Measurements from ENCODE around the gene SLC6A1. TPM values are rescaled to one million over a fixed set of nuclear protein-coding genes. Genes with fewer than 3 reads are reported as not detected.

Gene SLC6A1
- total RNA-seq, result not detected
- total RNA-seq, result 0 to 0.35 reads per million in 2 donors

DNA sequence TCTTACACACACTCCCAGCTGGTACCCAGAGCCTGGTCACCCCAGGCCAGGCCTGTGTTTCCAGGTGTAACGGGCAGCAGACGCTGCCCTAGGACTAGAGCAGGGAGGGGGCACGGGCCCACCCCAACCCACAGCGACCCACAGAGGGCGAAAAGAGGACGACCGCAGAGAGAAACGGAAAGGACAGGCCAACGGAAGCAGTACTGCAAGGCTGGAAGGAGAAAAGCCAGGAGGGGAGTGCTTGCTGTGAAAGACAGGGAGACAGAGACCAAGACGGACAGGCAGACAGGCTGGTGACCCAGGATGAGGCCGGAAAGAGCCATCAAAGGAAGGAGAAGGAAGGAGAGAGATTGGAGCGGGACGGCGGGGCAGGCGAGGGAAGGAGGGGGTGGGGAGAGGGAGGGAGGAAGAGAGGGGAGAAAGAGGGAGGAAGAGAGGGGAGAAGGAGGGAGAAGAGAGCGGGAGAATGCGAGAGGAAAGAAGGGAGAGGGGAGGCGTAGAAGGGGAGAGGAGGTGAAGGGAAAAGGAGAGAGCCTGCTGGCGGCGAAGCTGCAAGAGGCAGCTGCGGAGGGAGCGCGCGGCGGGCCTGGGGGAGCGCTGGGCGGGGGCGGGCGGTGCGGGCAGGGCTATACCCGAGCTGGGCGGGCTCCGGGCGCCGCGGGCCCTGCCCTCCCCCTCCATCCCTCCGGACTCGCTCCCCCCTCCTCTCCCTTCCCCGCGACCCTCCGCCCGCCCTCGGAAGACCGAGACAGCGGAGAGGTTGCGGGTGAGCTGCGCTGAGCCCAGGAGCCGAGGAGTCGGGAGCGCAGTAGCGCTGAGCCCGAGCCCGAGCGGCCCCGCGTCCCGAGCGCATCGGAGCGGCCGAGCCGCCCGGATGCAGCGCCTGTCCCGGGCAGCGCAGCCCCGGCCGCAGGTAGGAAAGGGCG, at the start of gene SLC6A1:
TSS of gene SLC6A1 (plus strand) at position 732 of the 926 bp plus-strand sequence. CDS start 24,464 bp downstream, outside the sequence.
- H3K4me1 Mint-ChIP-seq, result peaks cover 7% of the 10 kb centered on the region

GRCh38 chr3:10944866-10945265, 47.7 kb upstream of the SLC6A1 start:
- no peak for ATAC-seq
- Mint-ChIP-seq H3K4me3 (no peak overlapping the region), H3K27me3 (peaks cover 41% of the 10 kb centered on the region), H3K4me1 (peaks cover 6% of the 10 kb centered on the region), H3K36me3 (ENCODE audit: low read depth) (no peaks in the 10 kb centered on the region), H3K27ac (no peak overlapping the region)
- no peaks in the 10 kb centered on the region for H3K9me3 ChIP-seq (ENCODE audit: control insufficient read depth, low read length, poor library complexity, severe bottlenecking)
- DNase-seq, result no peak

More for the DNA sequence above, at the start of gene SLC6A1:
- ATAC-seq (no peak), DNase-seq (no peak)
- H3K36me3 Mint-ChIP-seq (ENCODE audit: low read depth), result peaks cover 4% of the 10 kb centered on the region
- H3K4me3 Mint-ChIP-seq, result peak within 1 kb of the TSS; percentile 87
- no peak within 1 kb of the TSS for H3K27ac Mint-ChIP-seq
- peaks cover 87% of the 10 kb centered on the region for H3K27me3 Mint-ChIP-seq
- H3K9me3 ChIP-seq (ENCODE audit: control insufficient read depth, low read length, poor library complexity, severe bottlenecking), result no peaks in the 10 kb centered on the region

DNA sequence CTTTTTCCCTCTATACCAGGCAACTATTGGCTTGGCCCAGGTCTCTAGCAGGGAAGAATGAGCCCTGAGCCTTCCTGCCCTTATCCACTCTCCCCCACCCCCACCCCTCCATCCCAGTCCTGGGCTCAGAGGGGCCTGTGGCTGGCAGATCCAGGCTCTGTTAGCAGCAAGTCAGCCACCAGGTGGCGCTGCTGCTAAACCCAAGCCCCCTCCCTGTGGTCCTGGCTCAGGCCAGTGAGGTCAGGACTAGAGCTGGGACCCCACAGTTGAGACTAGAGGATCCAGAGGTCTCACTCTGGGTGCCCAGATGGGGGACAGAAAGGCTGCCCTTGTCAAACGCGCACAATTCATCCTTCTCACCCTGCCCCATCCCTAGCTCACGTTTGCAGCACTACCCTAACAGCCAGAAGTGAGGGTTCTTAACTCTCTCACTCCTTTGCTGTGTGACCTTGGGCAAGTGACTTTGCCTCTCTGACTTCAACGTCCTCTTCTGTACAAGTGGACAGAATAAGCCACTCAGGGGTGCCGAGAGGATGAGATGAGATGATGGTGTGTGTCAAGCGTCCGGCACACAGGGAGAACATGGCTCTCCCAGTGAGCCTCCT, 46.8 kb upstream of the SLC6A1 start:
- Mint-ChIP-seq H3K27ac (no peak overlapping the region), H3K4me1 (peaks cover 6% of the 10 kb centered on the region), H3K4me3 (no peak overlapping the region), H3K36me3 (ENCODE audit: low read depth) (no peaks in the 10 kb centered on the region), H3K27me3 (peaks cover 46% of the 10 kb centered on the region)
- peak; percentile 62 for ATAC-seq
- H3K9me3 ChIP-seq (ENCODE audit: control insufficient read depth, low read length, poor library complexity, severe bottlenecking), result no peaks in the 10 kb centered on the region
- DNase-seq, result peak; percentile 21 to 34 (median 21)

DNA sequence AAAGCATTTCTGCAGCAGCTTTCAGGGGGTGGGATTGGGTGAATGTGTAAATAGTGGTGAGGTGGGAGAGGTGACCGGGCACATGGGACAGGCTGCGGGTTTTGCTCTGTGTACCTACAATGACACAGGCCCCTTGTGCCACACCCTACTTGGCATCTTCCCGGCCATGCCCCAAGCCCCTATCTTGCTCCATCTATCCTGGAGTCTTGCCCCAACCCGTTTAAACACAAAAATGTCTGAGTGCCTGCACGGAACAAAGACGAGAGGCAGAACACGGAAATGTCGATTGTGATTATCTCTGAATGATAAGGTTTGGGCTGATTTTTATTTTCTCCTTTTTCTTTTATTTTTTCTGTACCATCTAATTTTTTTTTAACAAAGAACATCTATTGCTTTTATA, 46.0 kb upstream of the SLC6A1 start:
- DNase-seq (no peak), ATAC-seq (no peak)
- Mint-ChIP-seq H3K4me1 (peaks cover 6% of the 10 kb centered on the region), H3K36me3 (ENCODE audit: low read depth) (no peaks in the 10 kb centered on the region), H3K27me3 (peaks cover 49% of the 10 kb centered on the region), H3K27ac (no peak overlapping the region), H3K4me3 (no peak overlapping the region)
- no peaks in the 10 kb centered on the region for H3K9me3 ChIP-seq (ENCODE audit: control insufficient read depth, low read length, poor library complexity, severe bottlenecking)

DNA sequence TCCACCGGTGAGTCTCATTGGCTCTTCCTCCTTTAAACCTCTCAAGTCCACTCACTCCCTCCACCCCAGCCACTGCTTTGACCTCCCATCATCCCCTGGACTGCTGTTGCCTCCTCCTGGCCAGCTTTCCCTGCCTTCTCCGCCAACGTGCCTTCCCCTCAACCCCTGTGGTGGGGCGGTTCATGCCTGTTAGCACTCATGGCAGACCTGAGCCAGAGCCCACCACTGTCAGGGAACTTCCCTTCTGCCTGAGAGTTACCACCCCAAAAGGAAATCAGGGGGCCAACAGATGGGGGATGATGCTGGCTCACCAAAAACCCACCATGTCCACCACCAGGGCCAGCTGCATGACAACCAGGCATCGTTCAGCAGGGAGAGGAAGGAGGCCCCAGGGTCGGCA, 44.2 kb upstream of the SLC6A1 start:
- no peak overlapping the region for H3K4me3 Mint-ChIP-seq
- DNase-seq (no peak), ATAC-seq (no peak)
- H3K36me3 Mint-ChIP-seq (ENCODE audit: low read depth), result no peaks in the 10 kb centered on the region
- no peak overlapping the region for H3K27ac Mint-ChIP-seq
- H3K4me1 Mint-ChIP-seq, result peaks cover 6% of the 10 kb centered on the region
- H3K27me3 Mint-ChIP-seq, result peaks cover 50% of the 10 kb centered on the region
- no peaks in the 10 kb centered on the region for H3K9me3 ChIP-seq (ENCODE audit: control insufficient read depth, low read length, poor library complexity, severe bottlenecking)

DNA sequence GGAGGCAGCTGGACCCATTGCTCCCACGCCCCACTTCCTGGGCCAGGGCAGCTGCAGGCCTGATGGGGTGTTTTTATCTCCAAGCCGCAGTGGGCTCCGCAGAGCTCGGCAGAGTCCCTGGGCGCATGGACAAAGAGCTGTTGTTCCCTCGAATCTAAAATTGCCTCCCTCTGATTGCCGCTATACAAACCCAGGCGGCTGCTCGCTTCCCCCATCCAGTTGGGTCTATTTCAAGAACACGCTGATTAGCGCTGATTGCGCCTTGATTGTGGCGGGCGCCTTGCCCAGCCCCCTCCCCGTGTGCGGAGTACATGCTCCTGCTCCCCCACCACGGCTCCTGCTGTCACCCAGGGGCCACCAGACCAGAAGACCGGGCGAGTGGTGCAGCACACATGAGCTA, 43.4 kb upstream of the SLC6A1 start:
- H3K27me3 Mint-ChIP-seq, result peaks cover 51% of the 10 kb centered on the region
- no peak for ATAC-seq
- no peak overlapping the region for H3K4me3 Mint-ChIP-seq

DNA sequence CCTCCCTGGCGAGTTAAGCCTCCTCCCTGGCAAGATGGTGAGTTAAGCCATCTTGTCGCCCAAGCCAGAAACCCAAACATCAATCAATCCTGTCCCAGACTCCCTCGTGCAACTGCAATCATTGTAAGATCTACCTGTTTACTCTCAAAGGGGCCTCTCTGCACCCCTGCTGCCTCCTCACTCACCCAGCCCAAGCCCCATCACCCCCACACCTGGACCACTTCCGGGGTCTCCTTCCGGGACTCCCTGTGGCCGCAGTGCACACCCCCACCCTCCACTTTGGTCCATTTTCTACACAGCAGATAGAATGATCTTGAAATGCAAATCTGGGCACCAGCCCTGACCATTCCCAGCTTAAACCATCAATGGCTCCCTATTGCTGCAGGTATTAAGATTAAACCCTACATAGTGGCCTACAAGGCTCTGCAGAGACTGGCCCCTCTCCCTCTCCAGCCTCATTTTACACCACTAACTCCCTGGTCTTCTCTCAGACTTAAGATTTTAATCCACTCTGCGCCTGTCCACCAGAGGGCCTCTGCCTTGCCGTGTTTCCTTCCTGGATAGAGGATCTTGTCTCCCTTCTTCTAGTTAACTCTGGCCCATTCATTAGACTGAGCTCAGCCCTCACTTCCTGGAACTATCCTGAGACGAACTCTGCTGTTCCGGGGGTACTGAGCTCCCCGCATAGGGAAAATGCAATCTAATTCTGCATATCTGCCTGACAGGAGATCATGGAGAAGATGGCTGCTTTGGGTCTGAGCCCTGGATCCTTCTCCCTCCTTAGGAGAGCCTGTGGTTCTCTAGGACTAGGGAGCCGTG, 41.9 kb upstream of the SLC6A1 start:
- DNase-seq (no peak), ATAC-seq (no peak)
- Mint-ChIP-seq H3K4me3 (no peak overlapping the region), H3K36me3 (ENCODE audit: low read depth) (no peaks in the 10 kb centered on the region), H3K27ac (no peak overlapping the region), H3K27me3 (peaks cover 57% of the 10 kb centered on the region), H3K4me1 (no peaks in the 10 kb centered on the region)
- no peaks in the 10 kb centered on the region for H3K9me3 ChIP-seq (ENCODE audit: control insufficient read depth, low read length, poor library complexity, severe bottlenecking)

More for the DNA sequence above, 43.4 kb upstream of the SLC6A1 start:
- H3K9me3 ChIP-seq (ENCODE audit: control insufficient read depth, low read length, poor library complexity, severe bottlenecking), result no peaks in the 10 kb centered on the region
- Mint-ChIP-seq H3K4me1 (peaks cover 6% of the 10 kb centered on the region), H3K36me3 (ENCODE audit: low read depth) (no peaks in the 10 kb centered on the region), H3K27ac (no peak overlapping the region)
- no peak for DNase-seq

DNA sequence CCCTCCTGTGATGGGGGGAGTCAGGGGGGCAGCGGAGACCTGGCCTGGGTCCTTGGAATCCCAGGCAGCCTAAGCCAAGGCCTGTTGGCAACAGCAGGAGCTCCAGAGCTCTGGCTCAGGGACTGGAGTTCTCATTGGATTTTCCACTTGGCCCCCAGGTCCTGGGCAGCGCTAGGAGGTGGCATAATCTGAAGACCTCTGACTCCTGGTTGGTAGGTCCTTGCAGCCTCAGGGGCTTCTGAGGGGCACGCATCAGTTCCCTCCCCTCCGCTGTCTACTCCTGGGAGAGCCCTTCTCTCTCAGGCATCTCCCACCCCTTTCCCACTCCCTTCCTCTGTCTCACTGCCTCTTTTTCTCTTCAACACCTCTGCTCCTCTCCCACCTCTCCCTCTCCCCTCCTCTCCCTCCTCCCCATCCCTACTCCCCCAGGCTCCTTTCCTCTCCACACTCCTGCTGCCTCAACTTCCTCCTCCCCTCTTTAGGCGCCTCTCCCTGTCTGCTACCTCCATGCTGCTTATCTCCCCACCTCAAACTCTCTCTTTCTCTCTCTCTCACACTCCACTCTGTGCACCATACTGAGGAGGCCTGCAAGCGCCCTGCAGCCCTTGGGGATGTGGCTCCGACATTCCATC, 41.1 kb upstream of the SLC6A1 start:
- Mint-ChIP-seq H3K4me1 (no peaks in the 10 kb centered on the region), H3K27me3 (peaks cover 60% of the 10 kb centered on the region), H3K4me3 (no peak overlapping the region), H3K36me3 (ENCODE audit: low read depth) (no peaks in the 10 kb centered on the region), H3K27ac (no peak overlapping the region)
- ATAC-seq (no peak), DNase-seq (no peak)
- no peaks in the 10 kb centered on the region for H3K9me3 ChIP-seq (ENCODE audit: control insufficient read depth, low read length, poor library complexity, severe bottlenecking)

- no peak for ATAC-seq
- no peak overlapping the region for H3K27ac Mint-ChIP-seq
- no peaks in the 10 kb centered on the region for H3K9me3 ChIP-seq (ENCODE audit: control insufficient read depth, low read length, poor library complexity, severe bottlenecking)
- no peaks in the 10 kb centered on the region for H3K36me3 Mint-ChIP-seq (ENCODE audit: low read depth)
- H3K27me3 Mint-ChIP-seq, result peaks cover 60% of the 10 kb centered on the region
- DNase-seq, result no peak
- H3K4me3 Mint-ChIP-seq, result no peak overlapping the region
- no peaks in the 10 kb centered on the region for H3K4me1 Mint-ChIP-seq
These were observed 40.0 kb upstream of the SLC6A1 start for GRCh38 chr3:10952525-10952924.

- ATAC-seq, result no peak
- Mint-ChIP-seq H3K4me3 (no peak overlapping the region), H3K27me3 (peaks cover 54% of the 10 kb centered on the region), H3K27ac (no peak overlapping the region), H3K36me3 (ENCODE audit: low read depth) (no peaks in the 10 kb centered on the region), H3K4me1 (no peaks in the 10 kb centered on the region)
- no peak for DNase-seq
- H3K9me3 ChIP-seq (ENCODE audit: control insufficient read depth, low read length, poor library complexity, severe bottlenecking), result no peaks in the 10 kb centered on the region
These were observed 37.8 kb upstream of the SLC6A1 start for GRCh38 chr3:10954740-10955139.

DNA sequence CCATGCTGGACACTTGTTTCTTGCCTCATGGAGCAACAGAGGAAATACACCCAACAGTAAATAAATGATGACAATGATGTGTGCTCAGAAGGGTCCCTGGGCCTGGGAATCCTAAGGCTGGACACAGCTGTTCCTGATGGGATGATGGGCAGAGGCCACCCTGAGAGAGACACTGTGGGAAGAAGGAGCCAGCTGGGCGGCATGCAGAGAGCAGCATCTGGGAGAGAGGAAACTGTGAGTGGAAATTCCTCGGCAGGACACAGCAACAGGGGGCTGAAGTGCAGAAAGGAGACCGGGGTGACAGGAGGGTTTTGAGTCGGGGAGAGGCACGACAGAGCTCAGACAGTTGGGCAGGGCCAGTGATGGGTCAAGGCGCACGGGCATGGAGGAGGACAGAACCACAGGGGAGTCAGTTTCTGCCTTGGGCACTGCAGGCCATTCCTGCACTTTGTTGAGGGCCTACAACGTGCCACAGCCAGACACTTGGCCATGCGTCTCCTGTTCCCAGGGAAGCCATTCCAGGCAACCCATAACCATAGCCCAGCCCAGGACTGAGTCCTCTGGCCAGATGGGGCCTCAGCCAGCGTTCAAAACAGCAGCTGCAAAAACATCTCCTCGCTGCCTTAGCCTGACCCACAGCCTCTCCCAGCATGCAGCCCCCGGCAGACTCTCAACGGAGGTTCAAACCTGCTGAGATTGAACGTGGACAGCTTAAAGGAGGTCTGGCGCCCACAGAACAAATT, 36.7 kb upstream of the SLC6A1 start:
- ATAC-seq, result no peak
- Mint-ChIP-seq H3K27ac (no peak overlapping the region), H3K36me3 (ENCODE audit: low read depth) (no peaks in the 10 kb centered on the region), H3K27me3 (peaks cover 51% of the 10 kb centered on the region), H3K4me1 (no peaks in the 10 kb centered on the region), H3K4me3 (no peak overlapping the region)
- no peaks in the 10 kb centered on the region for H3K9me3 ChIP-seq (ENCODE audit: control insufficient read depth, low read length, poor library complexity, severe bottlenecking)
- no peak for DNase-seq

- H3K27ac Mint-ChIP-seq, result no peak overlapping the region
- H3K36me3 Mint-ChIP-seq (ENCODE audit: low read depth), result no peaks in the 10 kb centered on the region
- no peak for DNase-seq
- no peaks in the 10 kb centered on the region for H3K9me3 ChIP-seq (ENCODE audit: control insufficient read depth, low read length, poor library complexity, severe bottlenecking)
- no peaks in the 10 kb centered on the region for H3K4me1 Mint-ChIP-seq
- H3K27me3 Mint-ChIP-seq, result peaks cover 49% of the 10 kb centered on the region
- ATAC-seq, result no peak
- H3K4me3 Mint-ChIP-seq, result no peak overlapping the region
These were observed 36.0 kb upstream of the SLC6A1 start for GRCh38 chr3:10956531-10956930.
